Trophoblast cell (in vitro differentiated cells and primary cell): Measurements from ENCODE around the gene IFNL1.
"Not testable (repeated sequence)": the region's sequence is repeated elsewhere in the genome, so short reads cannot be mapped to it uniquely, and the experiment has no call there.

ENCODE experiments used
- DNase-seq, 2 donors: peaks; one replicate each; pipeline ENCODE4 v3.0.0-alpha.2; 2016
- H2AFZ ChIP-seq: 2 replicates; pipeline ENCODE4 v1.6.1; 2013; ENCODE audit warnings: low read length, moderate library complexity, mild to moderate bottlenecking; ENCODE audit not compliant: insufficient read depth, poor library complexity
- H2AK5ac ChIP-seq: 2 replicates; pipeline ENCODE4 v1.6.1; 2013; ENCODE audit warnings: mild to moderate bottlenecking, low read length
- H2BK120ac ChIP-seq: 2 replicates; pipeline ENCODE4 v1.6.1; 2013; ENCODE audit warnings: low read length, mild to moderate bottlenecking, moderate library complexity; ENCODE audit not compliant: insufficient read depth, poor library complexity
- H2BK12ac ChIP-seq: 2 replicates; pipeline ENCODE4 v1.6.1; 2013; ENCODE audit warnings: mild to moderate bottlenecking, low read length, moderate library complexity
- H2BK5ac ChIP-seq: 2 replicates; pipeline ENCODE4 v1.6.1; 2013; ENCODE audit warnings: low read length, low read depth, moderate library complexity, mild to moderate bottlenecking; ENCODE audit not compliant: poor library complexity
- H3K14ac ChIP-seq: 2 replicates; pipeline ENCODE4 v1.6.1; 2013; ENCODE audit warnings: mild to moderate bottlenecking, low read length
- H3K18ac ChIP-seq: 2 replicates; pipeline ENCODE4 v1.6.1; 2013; ENCODE audit warnings: mild to moderate bottlenecking, low read length
- H3K23ac ChIP-seq: 2 replicates; pipeline ENCODE4 v1.6.1; 2013; ENCODE audit warnings: low read length
- H3K27ac ChIP-seq: 2 replicates; pipeline ENCODE4 v1.5.1; 2013; ENCODE audit warnings: low read depth, mild to moderate bottlenecking, inconsistent platforms, low read length, moderate library complexity
- H3K27me3 ChIP-seq: 2 replicates; pipeline ENCODE4 v1.6.1; 2013; ENCODE audit warnings: inconsistent platforms, mild to moderate bottlenecking, low read length, moderate library complexity; ENCODE audit not compliant: insufficient read depth
- H3K36me3 ChIP-seq, 2 experiments: 1 replicate in 1 of 2; 2 replicates in 1 of 2; pipeline ENCODE4 v1.6.1; 2013; ENCODE audit warnings: low read length in 2 of 2, mild to moderate bottlenecking in 2 of 2, moderate library complexity in 1 of 2; ENCODE audit not compliant: insufficient read depth in 2 of 2, control insufficient read depth in 1 of 2
- H3K4ac ChIP-seq: 2 replicates; pipeline ENCODE4 v1.6.1; 2013; ENCODE audit warnings: low read depth, mild to moderate bottlenecking, low read length, moderate library complexity
- H3K4me1 ChIP-seq, 2 experiments: 1 replicate in 1 of 2; 2 replicates in 1 of 2; pipeline ENCODE4 v1.6.1; 2013; ENCODE audit warnings: low read length in 2 of 2, mild to moderate bottlenecking in 2 of 2, moderate library complexity in 1 of 2; ENCODE audit not compliant: insufficient read depth in 2 of 2, control insufficient read depth in 1 of 2
- H3K4me2 ChIP-seq: 2 replicates; pipeline ENCODE4 v1.6.1; 2013; ENCODE audit warnings: inconsistent platforms, mild to moderate bottlenecking, low read length, moderate library complexity
- H3K4me3 ChIP-seq: 2 replicates; pipeline ENCODE4 v1.5.1; 2013; ENCODE audit warnings: mild to moderate bottlenecking, low read depth, low read length, inconsistent platforms
- H3K79me1 ChIP-seq: one replicate; pipeline ENCODE4 v1.6.1; 2013; ENCODE audit warnings: low read length
- H3K79me2 ChIP-seq: 2 replicates; pipeline ENCODE4 v1.6.1; 2013; ENCODE audit warnings: low read length, mild to moderate bottlenecking; ENCODE audit not compliant: control insufficient read depth, insufficient read depth, poor library complexity
- H3K9ac ChIP-seq: 2 replicates; pipeline ENCODE4 v1.6.1; 2013; ENCODE audit warnings: mild to moderate bottlenecking, low read length
- H3K9me3 ChIP-seq: 2 replicates; pipeline ENCODE4 v1.6.1; 2013; ENCODE audit warnings: low read depth, mild to moderate bottlenecking, control low read depth, inconsistent platforms, low read length; ENCODE audit not compliant: insufficient read depth
- H4K12ac ChIP-seq: 2 replicates; pipeline ENCODE4 v1.6.1; 2013; ENCODE audit warnings: low read depth, mild to moderate bottlenecking, low read length, moderate library complexity
- H4K8ac ChIP-seq: 2 replicates; pipeline ENCODE4 v1.6.1; 2013; ENCODE audit warnings: low read depth, mild to moderate bottlenecking, low read length, moderate library complexity
- H4K91ac ChIP-seq: one replicate; pipeline ENCODE4 v1.6.1; 2013; ENCODE audit warnings: low read depth, mild to moderate bottlenecking, low read length, moderate library complexity
- WGBS: extraction: QIAGEN DNeasy Blood & Tissue Kit; methylation state at CpG from one replicate; pipeline ENCODE4 v1.1.7; 2013; ENCODE audit warnings: missing lambda C conversion rate; ENCODE audit not compliant: insufficient read length, insufficient coverage; ENCODE audit errors: extremely low coverage; 5-methylcytosine and 5-hydroxymethylcytosine counted together

IFNL1 gene

GRCh38 chr19:39332293-39332692, 36.1 kb downstream of the IFNL1 start:
- no peak overlapping the region for H4K91ac ChIP-seq
- WGBS, result no CpG with 5 or more reads among the region's 7 CpGs
- H4K12ac ChIP-seq, result no peak overlapping the region
- no peak overlapping the region for H2BK12ac ChIP-seq
- no peak overlapping the region for H2AFZ ChIP-seq
- H3K23ac ChIP-seq, result no peak overlapping the region
- H3K4me2 ChIP-seq, result no peak overlapping the region
- H3K4ac ChIP-seq, result no peak overlapping the region
- no peaks in the 10 kb centered on the region for H3K79me2 ChIP-seq
- no peak overlapping the region for H2BK120ac ChIP-seq
- no peak overlapping the region for H2AK5ac ChIP-seq
- H3K9ac ChIP-seq, result no peak overlapping the region
- H3K14ac ChIP-seq, result no peak overlapping the region
- no peaks in the 10 kb centered on the region for H3K79me1 ChIP-seq
- no peaks in the 10 kb centered on the region for H3K27me3 ChIP-seq
- no peaks in the 10 kb centered on the region for H3K4me1 ChIP-seq
- no peak overlapping the region for H4K8ac ChIP-seq
- no peak overlapping the region for H3K18ac ChIP-seq
- peaks cover 3% of the 10 kb centered on the region for H3K9me3 ChIP-seq
- no peak overlapping the region for H3K4me3 ChIP-seq
- H3K27ac ChIP-seq, result no peak overlapping the region
- H2BK5ac ChIP-seq, result no peak overlapping the region
- H3K36me3 ChIP-seq, result no peaks in the 10 kb centered on the region
- no peak for DNase-seq

GRCh38 chr19:39332738-39333137, 36.5 kb downstream of the IFNL1 start:
- not testable (repeated sequence) for H3K14ac ChIP-seq, H4K12ac ChIP-seq, H3K18ac ChIP-seq, H3K79me2 ChIP-seq, H2BK5ac ChIP-seq, H4K8ac ChIP-seq, H2BK12ac ChIP-seq, H3K36me3 ChIP-seq, H3K79me1 ChIP-seq, H3K23ac ChIP-seq, H4K91ac ChIP-seq, H3K4me2 ChIP-seq, H3K4me3 ChIP-seq, H3K4me1 ChIP-seq, H2BK120ac ChIP-seq, H3K27ac ChIP-seq, H3K4ac ChIP-seq, DNase-seq, H3K27me3 ChIP-seq, H2AK5ac ChIP-seq, H2AFZ ChIP-seq, H3K9me3 ChIP-seq, H3K9ac ChIP-seq
- no CpG with 5 or more reads among the region's 6 CpGs for WGBS

DNA sequence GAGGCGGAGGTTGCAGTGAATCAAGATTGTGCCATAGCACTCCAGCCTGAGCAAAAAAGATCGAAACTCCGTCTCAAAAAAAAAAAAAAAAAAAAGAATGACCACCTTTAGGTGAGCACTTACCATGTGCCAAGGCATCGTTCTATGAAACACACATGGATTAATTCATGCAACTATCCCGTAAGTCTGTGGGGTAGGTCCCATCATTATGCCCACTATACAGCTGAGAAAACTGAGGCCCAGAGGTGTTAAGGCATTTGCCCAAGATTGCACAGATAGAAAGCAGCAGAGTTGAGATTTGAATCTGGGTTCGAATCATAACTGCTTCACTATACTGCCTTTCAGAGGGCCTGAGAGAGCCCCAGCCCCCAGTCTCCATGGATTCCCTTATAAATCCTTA, 37.3 kb downstream of the IFNL1 start:
- Histone ChIP-seq H3K79me2 (no peaks in the 10 kb centered on the region), H3K4me2 (no peak overlapping the region), H3K23ac (no peak overlapping the region), H3K27me3 (no peaks in the 10 kb centered on the region), H3K14ac (no peak overlapping the region), H2AK5ac (no peak overlapping the region), H4K91ac (no peak overlapping the region), H3K27ac (no peak overlapping the region), H3K4ac (no peak overlapping the region), H3K4me3 (no peak overlapping the region), H3K9ac (no peak overlapping the region), H3K18ac (no peak overlapping the region), H4K8ac (no peak overlapping the region), H2BK12ac (no peak overlapping the region), H3K4me1 (no peaks in the 10 kb centered on the region), H3K9me3 (peaks cover 3% of the 10 kb centered on the region), H2BK120ac (no peak overlapping the region), H3K79me1 (no peaks in the 10 kb centered on the region), H2AFZ (no peak overlapping the region), H3K36me3 (no peaks in the 10 kb centered on the region), H4K12ac (no peak overlapping the region), H2BK5ac (no peak overlapping the region)
- no peak for DNase-seq
- no CpG with 5 or more reads among the region's 6 CpGs for WGBS

- Histone ChIP-seq H3K4me2 (no peak overlapping the region), H3K79me1 (no peaks in the 10 kb centered on the region), H2BK12ac (no peak overlapping the region), H3K18ac (no peak overlapping the region), H2AK5ac (no peak overlapping the region), H2AFZ (no peak overlapping the region), H4K91ac (no peak overlapping the region), H4K8ac (no peak overlapping the region), H3K79me2 (no peaks in the 10 kb centered on the region), H3K36me3 (no peaks in the 10 kb centered on the region), H3K27ac (no peak overlapping the region), H3K23ac (no peak overlapping the region), H3K4me1 (no peaks in the 10 kb centered on the region), H3K4me3 (no peak overlapping the region), H2BK5ac (no peak overlapping the region), H3K27me3 (no peaks in the 10 kb centered on the region), H3K9me3 (peaks cover under 1% of the 10 kb centered on the region), H2BK120ac (no peak overlapping the region), H3K14ac (no peak overlapping the region), H3K4ac (no peak overlapping the region), H3K9ac (no peak overlapping the region), H4K12ac (no peak overlapping the region)
- DNase-seq, result no peak
- WGBS, result no CpG with 5 or more reads among the region's 5 CpGs
Measured at GRCh38 chr19:39334444-39334976, 38.3 kb downstream of the IFNL1 start.
